ENCODE results near the gene KLHL29. TPM values are rescaled to one million over a fixed set of nuclear protein-coding genes. Genes with fewer than 3 reads are reported as not detected.

The KLHL29 gene
- total and polyA plus RNA-seq, 9 donors: 3.0 to 6.6 (median 3.9) TPM

GRCh38 chr2:23559561-23560239 is 174.7 kb downstream of the KLHL29 start:
- 87 to 91% (median 90%) methylated on average over 20 of the region's 20 CpGs for WGBS, 3 donors
- H3K27ac ChIP-seq: no peak overlapping the region
- intact Hi-C loops (cut with DNase I): no loop called here

GRCh38 chr2:23561088-23561487 is 176.1 kb downstream of the KLHL29 start:
- DNase-seq: no peak
- Histone ChIP-seq H3K27me3 (no peaks in the 10 kb centered on the region), H3K9me3 (no peaks in the 10 kb centered on the region), H3K36me3 (no peaks in the 10 kb centered on the region), H3K27ac (no peak overlapping the region), H3K4me1 (ENCODE audit: insufficient read depth) (peaks cover 22% of the 10 kb centered on the region), H3K4me3 (no peak overlapping the region)
- intact Hi-C loops (cut with DNase I): no loop called here
- TF ChIP-seq POLR2A (IDR thresholded peaks at IDR 0.05) (no peak), EP300 (IDR thresholded peaks at IDR 0.05) (no peak)
- TF ChIP-seq, protein P1, sequence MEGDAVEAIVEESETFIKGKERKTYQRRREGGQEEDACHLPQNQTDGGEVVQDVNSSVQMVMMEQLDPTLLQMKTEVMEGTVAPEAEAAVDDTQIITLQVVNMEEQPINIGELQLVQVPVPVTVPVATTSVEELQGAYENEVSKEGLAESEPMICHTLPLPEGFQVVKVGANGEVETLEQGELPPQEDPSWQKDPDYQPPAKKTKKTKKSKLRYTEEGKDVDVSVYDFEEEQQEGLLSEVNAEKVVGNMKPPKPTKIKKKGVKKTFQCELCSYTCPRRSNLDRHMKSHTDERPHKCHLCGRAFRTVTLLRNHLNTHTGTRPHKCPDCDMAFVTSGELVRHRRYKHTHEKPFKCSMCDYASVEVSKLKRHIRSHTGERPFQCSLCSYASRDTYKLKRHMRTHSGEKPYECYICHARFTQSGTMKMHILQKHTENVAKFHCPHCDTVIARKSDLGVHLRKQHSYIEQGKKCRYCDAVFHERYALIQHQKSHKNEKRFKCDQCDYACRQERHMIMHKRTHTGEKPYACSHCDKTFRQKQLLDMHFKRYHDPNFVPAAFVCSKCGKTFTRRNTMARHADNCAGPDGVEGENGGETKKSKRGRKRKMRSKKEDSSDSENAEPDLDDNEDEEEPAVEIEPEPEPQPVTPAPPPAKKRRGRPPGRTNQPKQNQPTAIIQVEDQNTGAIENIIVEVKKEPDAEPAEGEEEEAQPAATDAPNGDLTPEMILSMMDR (IDR thresholded peaks at IDR 0.05): no peak
- 79 to 100% (median 96%) methylated on average over 7 of the region's 7 CpGs for WGBS, 3 donors

More at GRCh38 chr2:23559561-23560239, 174.7 kb downstream of the KLHL29 start:
- H3K4me3 ChIP-seq: no peak overlapping the region
- H3K9me3 ChIP-seq: no peaks in the 10 kb centered on the region
- H3K36me3 ChIP-seq: no peaks in the 10 kb centered on the region
- TF ChIP-seq, protein P1 (IDR thresholded peaks at IDR 0.05): no peak
- TF ChIP-seq EP300 (IDR thresholded peaks at IDR 0.05) (no peak), POLR2A (IDR thresholded peaks at IDR 0.05) (no peak)
- DNase-seq: no peak
- H3K4me1 ChIP-seq (ENCODE audit: insufficient read depth): peaks cover 19% of the 10 kb centered on the region
- no peaks in the 10 kb centered on the region for H3K27me3 ChIP-seq

DNA sequence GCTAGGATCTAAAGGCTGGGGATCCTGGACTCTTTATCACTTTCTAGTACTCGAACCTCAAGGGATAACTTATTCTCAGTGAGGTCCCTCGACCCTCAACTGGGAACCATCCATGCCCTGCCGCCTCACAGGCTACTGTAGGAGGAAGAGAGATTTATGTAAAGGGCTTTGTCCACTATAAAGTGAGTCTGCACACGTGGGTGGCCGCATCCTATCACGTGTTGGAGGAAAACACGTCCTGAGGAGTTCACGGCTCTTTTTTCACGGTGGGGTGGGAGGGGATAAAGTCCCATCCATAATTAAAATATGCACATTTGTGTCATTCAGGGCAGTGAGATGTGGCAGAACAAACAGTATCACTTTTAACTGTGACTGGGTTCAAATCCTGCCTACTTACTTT is 176.6 kb downstream of the KLHL29 start:
- DNase-seq: no peak
- peaks cover 22% of the 10 kb centered on the region for H3K4me1 ChIP-seq (ENCODE audit: insufficient read depth)
- no peaks in the 10 kb centered on the region for H3K9me3 ChIP-seq
- intact Hi-C loops (cut with DNase I): no loop called here
- no peaks in the 10 kb centered on the region for H3K27me3 ChIP-seq
- WGBS, 3 donors: 82 to 87% (median 82%) methylated on average over 9 of the region's 9 CpGs
- no peak overlapping the region for H3K27ac ChIP-seq
- TF ChIP-seq, protein P1 (IDR thresholded peaks at IDR 0.05): no peak
- TF ChIP-seq EP300 (IDR thresholded peaks at IDR 0.05): no peak
- no peak for TF ChIP-seq POLR2A (IDR thresholded peaks at IDR 0.05)
- no peak overlapping the region for H3K4me3 ChIP-seq
- no peaks in the 10 kb centered on the region for H3K36me3 ChIP-seq

DNA sequence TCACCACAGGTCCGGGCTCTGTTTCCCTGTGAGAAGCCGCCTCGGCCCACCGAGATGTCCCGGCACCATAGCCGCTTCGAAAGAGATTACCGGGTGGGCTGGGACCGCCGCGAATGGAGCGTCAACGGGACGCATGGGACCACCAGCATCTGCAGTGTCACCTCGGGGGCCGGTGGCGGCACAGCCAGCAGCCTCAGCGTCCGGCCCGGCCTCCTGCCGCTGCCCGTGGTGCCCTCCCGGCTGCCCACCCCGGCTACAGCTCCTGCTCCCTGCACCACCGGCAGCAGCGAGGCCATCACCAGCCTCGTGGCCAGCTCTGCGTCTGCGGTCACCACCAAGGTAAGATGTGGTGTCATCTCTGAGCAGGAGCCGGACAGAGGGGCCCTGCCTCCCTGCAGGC is 177.2 kb downstream of the KLHL29 start:
- H3K27me3 ChIP-seq: no peaks in the 10 kb centered on the region
- H3K4me1 ChIP-seq (ENCODE audit: insufficient read depth): peaks cover 22% of the 10 kb centered on the region
- TF ChIP-seq, protein P1 (IDR thresholded peaks at IDR 0.05): no peak
- TF ChIP-seq EP300 (IDR thresholded peaks at IDR 0.05) (no peak), POLR2A (IDR thresholded peaks at IDR 0.05) (no peak)
- intact Hi-C loops (cut with DNase I): no loop called here
- no peaks in the 10 kb centered on the region for H3K36me3 ChIP-seq
- H3K4me3 ChIP-seq: no peak overlapping the region
- H3K27ac ChIP-seq: no peak overlapping the region
- no peak for DNase-seq
- WGBS, 3 donors: 96 to 99% (median 98%) methylated on average over 30 of the region's 30 CpGs
- H3K9me3 ChIP-seq: no peaks in the 10 kb centered on the region

Measured in ovary (tissue), 9 donors.